C4-2B (cell line): ENCODE data around the gene LUC7L3.

Experiments
- CTCF ChIP-seq: fragments of 450-650 bp; conservative IDR thresholded peaks from 2 replicates; pipeline ENCODE4 v1.5.1; 2017; ENCODE audit warnings: mild to moderate bottlenecking
- ZFX ChIP-seq: fragments of 450-650 bp; IDR thresholded peaks from 2 replicates; pipeline ENCODE4 v1.6.1; 2017

DNA sequence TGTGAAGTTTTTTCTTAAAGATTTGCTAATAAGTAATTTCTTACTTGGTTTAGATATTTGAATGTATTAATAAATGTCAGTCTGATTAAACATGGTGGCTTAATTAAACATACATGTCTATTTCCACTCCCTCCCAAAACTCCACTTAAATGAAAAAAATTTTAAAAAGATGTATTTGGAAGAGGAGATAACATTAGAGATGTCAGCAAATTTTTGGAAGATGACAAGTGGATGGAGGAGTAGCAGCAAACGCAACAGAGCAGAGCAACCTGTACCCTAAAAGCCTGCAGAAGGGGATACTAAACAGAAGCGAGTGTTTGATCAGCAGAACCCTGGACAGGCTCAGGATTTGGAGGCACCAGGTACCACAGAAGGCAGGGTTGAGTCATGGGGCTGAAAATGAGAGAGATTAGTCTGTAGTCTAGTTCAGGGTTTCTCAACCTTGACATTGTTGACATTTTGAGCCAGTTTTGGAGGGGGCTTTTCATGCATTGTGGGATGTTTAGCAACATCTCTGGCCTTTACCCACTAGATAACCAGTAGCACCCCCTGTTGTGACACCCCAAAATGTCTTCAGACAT lies 17.8 kb downstream of the LUC7L3 start:
- TF ChIP-seq CTCF = no peak
- TF ChIP-seq ZFX = no peak
